SK-N-MC (cell line): ENCODE data around the gene TACC3.

Experiments
- EZH2 ChIP-seq: fragments of 200-600 bp; sonication (generic); IDR thresholded peaks from one replicate; pipeline ENCODE4 v1.6.1; 2017; ENCODE audit warnings: antibody characterized with exemption
- POLR2AphosphoS5 ChIP-seq: IDR thresholded peaks from 2 replicates; pipeline ENCODE4 v1.6.1; 2012; ENCODE audit warnings: mild to moderate bottlenecking, low read depth, low read length, borderline replicate concordance

DNA sequence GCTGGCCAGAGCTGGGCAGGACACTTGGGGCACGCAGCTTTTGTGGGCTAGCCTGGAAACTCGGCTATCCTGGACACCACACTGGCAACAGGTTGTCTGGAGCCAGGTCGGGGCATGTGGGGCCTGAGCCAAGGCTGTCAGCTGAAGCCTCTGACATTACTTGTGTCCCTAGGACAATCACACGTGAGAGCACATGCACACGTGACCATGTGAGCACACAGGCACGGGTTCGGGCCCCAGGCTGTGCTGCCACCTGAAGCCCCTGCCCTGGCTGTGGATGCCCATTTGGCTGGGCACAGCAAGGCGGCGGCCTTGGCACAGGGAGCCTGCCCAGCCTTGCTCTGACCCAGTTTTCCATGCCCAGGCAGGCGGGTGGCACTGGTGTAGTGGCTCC is 63.1 kb downstream of the TACC3 start:
- TF ChIP-seq POLR2AphosphoS5 (no peak), EZH2 (no peak)
